ENCODE data around the gene TAF11.

DNA sequence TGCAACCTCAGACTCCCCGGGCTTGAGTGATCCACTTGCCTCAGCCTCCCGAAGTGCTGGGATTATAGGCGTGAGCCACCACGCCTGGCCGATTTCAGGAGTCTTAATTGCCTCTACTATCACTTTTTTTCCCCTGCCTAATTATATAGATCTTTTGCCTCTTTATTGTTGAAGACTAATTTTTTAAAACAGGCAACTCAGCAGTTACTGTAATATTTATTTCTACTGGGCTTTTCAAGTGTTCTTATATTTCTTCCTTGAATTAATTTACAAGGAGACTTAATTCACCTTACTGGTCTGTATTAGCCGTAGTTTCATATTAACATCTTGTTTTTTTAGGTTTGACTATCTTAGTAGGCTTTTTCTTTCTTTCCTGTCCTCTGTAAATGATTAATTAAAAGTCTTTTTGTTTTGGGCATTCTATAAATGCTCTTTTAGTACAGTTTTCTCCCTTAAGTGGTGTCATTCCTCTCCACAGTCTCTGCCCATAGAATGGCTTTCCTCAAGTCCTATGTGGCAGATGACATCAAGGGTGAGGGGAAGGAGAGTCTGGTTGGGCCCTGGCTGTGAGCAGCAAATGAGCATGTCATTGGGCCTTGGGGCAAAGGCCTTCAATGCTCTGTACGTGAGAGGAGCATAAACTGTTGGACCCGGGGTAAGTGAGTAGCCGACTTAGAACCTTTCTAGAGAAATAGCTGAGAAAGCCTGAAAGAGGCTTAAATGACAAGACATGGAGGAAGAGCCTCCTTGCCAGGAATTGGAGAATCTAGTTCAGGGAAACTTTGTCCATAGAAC, 37.2 kb upstream of the TAF11 start:
- TF ChIP-seq, protein P1, sequence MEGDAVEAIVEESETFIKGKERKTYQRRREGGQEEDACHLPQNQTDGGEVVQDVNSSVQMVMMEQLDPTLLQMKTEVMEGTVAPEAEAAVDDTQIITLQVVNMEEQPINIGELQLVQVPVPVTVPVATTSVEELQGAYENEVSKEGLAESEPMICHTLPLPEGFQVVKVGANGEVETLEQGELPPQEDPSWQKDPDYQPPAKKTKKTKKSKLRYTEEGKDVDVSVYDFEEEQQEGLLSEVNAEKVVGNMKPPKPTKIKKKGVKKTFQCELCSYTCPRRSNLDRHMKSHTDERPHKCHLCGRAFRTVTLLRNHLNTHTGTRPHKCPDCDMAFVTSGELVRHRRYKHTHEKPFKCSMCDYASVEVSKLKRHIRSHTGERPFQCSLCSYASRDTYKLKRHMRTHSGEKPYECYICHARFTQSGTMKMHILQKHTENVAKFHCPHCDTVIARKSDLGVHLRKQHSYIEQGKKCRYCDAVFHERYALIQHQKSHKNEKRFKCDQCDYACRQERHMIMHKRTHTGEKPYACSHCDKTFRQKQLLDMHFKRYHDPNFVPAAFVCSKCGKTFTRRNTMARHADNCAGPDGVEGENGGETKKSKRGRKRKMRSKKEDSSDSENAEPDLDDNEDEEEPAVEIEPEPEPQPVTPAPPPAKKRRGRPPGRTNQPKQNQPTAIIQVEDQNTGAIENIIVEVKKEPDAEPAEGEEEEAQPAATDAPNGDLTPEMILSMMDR (IDR thresholded peaks at IDR 0.05 in 8 of 11, conservative IDR thresholded peaks at IDR 0.05 in 3 of 11): no peak
- TF ChIP-seq POLR2AphosphoS5 (IDR thresholded peaks at IDR 0.05): no peak

Data from spleen (tissue), 7 donors.